Spinal cord (tissue), 10 donors: ENCODE results near the gene DNAH2. TPM values are rescaled to one million over a fixed set of nuclear protein-coding genes. Genes with fewer than 3 reads are reported as not detected.

Experiments used
- DNase-seq, 6 donors: peaks; one replicate each; pipeline versions ENCODE4 v3.0.0 to v3.0.0-alpha.2; 2013 to 2015; ENCODE audit warnings: low spot score in 6 of 6, low read depth in 4 of 6
- H3K27ac ChIP-seq: one replicate; pipeline ENCODE4 v1.5.1; 2013; ENCODE audit warnings: low read depth, low read length, control low read depth
- H3K27me3 ChIP-seq: one replicate; pipeline ENCODE4 v1.6.1; 2013; ENCODE audit warnings: low read length; ENCODE audit not compliant: control insufficient read depth, insufficient read depth
- H3K36me3 ChIP-seq: one replicate; pipeline ENCODE4 v1.6.1; 2013; ENCODE audit warnings: low read length; ENCODE audit not compliant: control insufficient read depth, insufficient read depth
- H3K4me1 ChIP-seq: one replicate; pipeline ENCODE4 v1.6.1; 2013; ENCODE audit warnings: low read length; ENCODE audit not compliant: control insufficient read depth, insufficient read depth
- H3K4me3 ChIP-seq: one replicate; pipeline ENCODE4 v1.5.1; 2013; ENCODE audit warnings: low read depth, low read length, control low read depth
- H3K9me3 ChIP-seq: one replicate; pipeline ENCODE4 v1.6.1; 2013; ENCODE audit warnings: low read length; ENCODE audit not compliant: control insufficient read depth, insufficient read depth
- WGBS: methylation state at CpG from one replicate; pipeline ENCODE4 v1.1.5; 2013; ENCODE audit warnings: missing lambda C conversion rate; ENCODE audit not compliant: insufficient coverage; 5-methylcytosine and 5-hydroxymethylcytosine counted together
- polyA plus RNA-seq, 2 donors: library from polyadenylated mRNA; unstranded; fragments of 120-200 nt; gene quantifications; one replicate each; pipeline ENCODE4 v1.2.1, GENCODE V29; 2013; ENCODE audit not compliant: insufficient read length in 2 of 2
- total RNA-seq, 2 donors: library from RNA; depleted of rRNA in 1 of 2; stranded (reverse); fragments of 120-200 nt in 1 of 2; fragments of >200 nt in 1 of 2; gene quantifications; one replicate each; pipeline versions ENCODE4 v1.2.3 to v1.2.4, GENCODE V29; 2013 to 2014
- donor health status: healthy.

The DNAH2 gene
- total and polyA plus RNA-seq, 4 donors, result 1.3 to 3.2 (median 2.9) TPM

DNA sequence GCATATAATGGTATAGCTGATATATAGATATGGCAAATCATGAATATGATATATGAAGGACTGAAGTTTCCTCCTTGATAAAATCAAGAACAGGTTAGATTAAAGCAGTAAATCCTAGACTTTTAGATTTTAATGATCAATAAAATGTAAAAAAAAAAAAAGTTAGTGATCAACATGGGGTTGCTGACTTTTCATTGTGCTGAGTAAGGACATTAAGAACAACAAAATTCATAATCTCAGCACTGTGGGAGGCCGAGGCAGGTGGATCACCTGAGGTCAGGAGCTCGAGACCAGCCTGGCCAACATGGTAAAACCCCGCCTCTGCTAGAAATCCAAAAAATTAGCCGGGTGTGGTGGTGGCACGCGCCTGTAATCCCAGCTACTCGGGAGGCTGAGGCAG is 160.7 kb downstream of the DNAH2 start:
- DNase-seq, result no peak
- Histone ChIP-seq H3K9me3 (no peaks in the 10 kb centered on the region), H3K4me1 (peaks cover 9% of the 10 kb centered on the region), H3K27me3 (no peaks in the 10 kb centered on the region), H3K4me3 (no peak overlapping the region), H3K36me3 (peaks cover 15% of the 10 kb centered on the region), H3K27ac (no peak overlapping the region)
- WGBS, result 95% methylated on average over 7 of the region's 7 CpGs

- H3K4me3 ChIP-seq, result no peak overlapping the region
- no peaks in the 10 kb centered on the region for H3K27me3 ChIP-seq
- H3K9me3 ChIP-seq, result no peaks in the 10 kb centered on the region
- no peak overlapping the region for H3K27ac ChIP-seq
- H3K36me3 ChIP-seq, result peaks cover 6% of the 10 kb centered on the region
- no CpG with 5 or more reads among the region's 3 CpGs for WGBS
- peak in 2 of 6 donors; percentile 55 to 81 for DNase-seq
- H3K4me1 ChIP-seq, result peaks cover 9% of the 10 kb centered on the region
Measured at GRCh38 chr17:7880076-7880868, 162.7 kb downstream of the DNAH2 start.

- Histone ChIP-seq H3K4me3 (no peak overlapping the region), H3K9me3 (no peaks in the 10 kb centered on the region), H3K27me3 (no peaks in the 10 kb centered on the region), H3K4me1 (peaks cover 20% of the 10 kb centered on the region), H3K27ac (no peak overlapping the region), H3K36me3 (peaks cover 4% of the 10 kb centered on the region)
- DNase-seq, result peak in 2 of 6 donors; percentile 82 to 94
- WGBS, result 28% methylated on average over 7 of the region's 7 CpGs
Measured at GRCh38 chr17:7881276-7882054, 163.9 kb downstream of the DNAH2 start.

DNA sequence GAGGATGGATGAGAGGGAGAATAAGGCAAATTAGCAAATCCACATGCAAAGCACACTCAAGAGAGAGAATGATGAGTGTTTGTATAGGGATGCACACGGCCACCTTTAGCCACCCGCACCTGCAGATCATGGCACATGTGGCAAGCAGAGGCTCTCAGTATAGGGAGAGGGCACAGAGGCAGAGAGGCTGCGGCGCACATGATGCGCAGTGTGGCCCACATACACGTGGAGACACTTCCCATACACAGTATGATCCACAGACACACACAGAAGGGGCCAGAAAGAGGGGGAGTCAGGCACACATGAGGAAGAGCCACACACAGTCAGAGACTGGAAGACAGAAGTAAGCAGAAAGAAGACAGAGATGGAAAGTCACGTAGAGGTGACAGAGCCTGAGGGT is 164.5 kb downstream of the DNAH2 start:
- Histone ChIP-seq H3K4me1 (peaks cover 26% of the 10 kb centered on the region), H3K4me3 (no peak overlapping the region), H3K36me3 (peaks cover 4% of the 10 kb centered on the region), H3K27ac (no peak overlapping the region), H3K9me3 (no peaks in the 10 kb centered on the region), H3K27me3 (no peaks in the 10 kb centered on the region)
- no CpG with 5 or more reads among the region's 7 CpGs for WGBS
- DNase-seq, result peak in 2 of 6 donors; percentile 46 to 57

DNA sequence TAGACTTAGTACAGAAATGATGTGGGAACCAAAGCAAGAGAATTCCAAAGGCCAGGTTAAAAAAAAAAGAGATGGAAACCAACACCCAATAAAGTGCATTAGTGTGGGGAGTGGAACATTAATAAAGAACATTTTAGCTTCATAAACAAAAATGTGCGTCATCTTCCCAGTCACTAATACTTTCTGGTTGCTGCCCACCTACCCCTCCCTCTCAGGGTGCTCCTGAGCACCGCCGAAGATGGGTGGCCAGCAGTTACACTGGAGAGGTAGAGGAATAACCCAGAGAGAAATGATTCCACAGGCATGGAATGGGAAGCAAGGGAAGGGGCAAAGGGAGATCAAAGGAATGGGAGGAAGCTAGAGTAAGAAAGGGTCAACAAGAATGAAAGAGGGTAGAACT is 165.1 kb downstream of the DNAH2 start:
- no peak overlapping the region for H3K4me3 ChIP-seq
- no peak overlapping the region for H3K27ac ChIP-seq
- no peaks in the 10 kb centered on the region for H3K27me3 ChIP-seq

More for the DNA sequence above, 165.1 kb downstream of the DNAH2 start:
- H3K4me1 ChIP-seq, result peaks cover 31% of the 10 kb centered on the region
- peaks cover 4% of the 10 kb centered on the region for H3K36me3 ChIP-seq
- peak in 1 of 6 donors; percentile 8 for DNase-seq
- no CpG with 5 or more reads among the region's 3 CpGs for WGBS
- H3K9me3 ChIP-seq, result no peaks in the 10 kb centered on the region

Other genes with a start within 250 kb of the DNAH2 start
- gene ZBTB4, start 238.1 kb upstream of the DNAH2 start, total RNA-seq, result 10 to 100 TPM; 19.8 to 32.6 TPM
- 10 to 100 TPM; 59.6 to 60.6 TPM for gene ZBTB4, start 238.1 kb upstream of the DNAH2 start, polyA plus RNA-seq
- gene SLC35G6, start 236.3 kb upstream of the DNAH2 start, total RNA-seq, result not detected
- gene SLC35G6, start 236.3 kb upstream of the DNAH2 start, polyA plus RNA-seq, result 1 to 10 TPM in 1 of 2 donors, under 1 TPM in 1; 0.40 to 1.4 TPM
- 10 to 100 TPM; 50.3 to 61.9 TPM for gene POLR2A, start 233.4 kb upstream of the DNAH2 start, total RNA-seq
- 10 to 100 TPM; 90.9 to 92.7 TPM for gene POLR2A, start 233.4 kb upstream of the DNAH2 start, polyA plus RNA-seq
- gene TNFSF12, start 168.7 kb upstream of the DNAH2 start, total RNA-seq, result 10 to 100 TPM in 1 of 2 donors, 1 to 10 TPM in 1; 5.6 to 15.5 TPM
- 10 to 100 TPM; 23.5 to 31.4 TPM for gene TNFSF12, start 168.7 kb upstream of the DNAH2 start, polyA plus RNA-seq
- gene TNFSF13, start 159.0 kb upstream of the DNAH2 start, total RNA-seq, result 1 to 10 TPM; 1.8 to 4.9 TPM
- 1 to 10 TPM; 4.2 to 4.5 TPM for gene TNFSF13, start 159.0 kb upstream of the DNAH2 start, polyA plus RNA-seq
- 10 to 100 TPM; 50.1 to 71.5 TPM for gene SENP3, start 155.8 kb upstream of the DNAH2 start, total RNA-seq
- gene SENP3, start 155.8 kb upstream of the DNAH2 start, polyA plus RNA-seq, result 10 to 100 TPM; 64.2 TPM
- gene CD68, start 138.1 kb upstream of the DNAH2 start, total RNA-seq, result 10 to 100 TPM; 13.3 to 44.6 TPM
- gene CD68, start 138.1 kb upstream of the DNAH2 start, polyA plus RNA-seq, result 10 to 100 TPM; 48.9 to 52.1 TPM
- gene MPDU1, start 133.9 kb upstream of the DNAH2 start, total RNA-seq, result 10 to 100 TPM; 41.2 to 77.3 TPM
- gene MPDU1, start 133.9 kb upstream of the DNAH2 start, polyA plus RNA-seq, result 10 to 100 TPM; 92.6 to 96.7 TPM
- gene SOX15, start 127.7 kb upstream of the DNAH2 start, total RNA-seq, result 1 to 10 TPM; 1.2 to 6.8 TPM
- 10 to 100 TPM; 15.2 to 17.2 TPM for gene SOX15, start 127.7 kb upstream of the DNAH2 start, polyA plus RNA-seq
- 10 to 100 TPM; 35.4 to 59.3 TPM for gene FXR2, start 102.8 kb upstream of the DNAH2 start, total RNA-seq
- gene FXR2, start 102.8 kb upstream of the DNAH2 start, polyA plus RNA-seq, result 10 to 100 TPM; 54.1 to 66.8 TPM
- 100 to 1,000 TPM in 1 of 2 donors, 10 to 100 TPM in 1; 33.5 to 124 TPM for gene SAT2, start 89.9 kb upstream of the DNAH2 start, total RNA-seq
- gene SAT2, start 89.9 kb upstream of the DNAH2 start, polyA plus RNA-seq, result 100 to 1,000 TPM in 1 of 2 donors, 10 to 100 TPM in 1; 97.8 to 108 TPM
- 1 to 10 TPM in 1 of 2 donors, under 1 TPM in 1; 0.20 to 1.5 TPM for gene SHBG, start 87.6 kb upstream of the DNAH2 start, total RNA-seq
- gene SHBG, start 87.6 kb upstream of the DNAH2 start, polyA plus RNA-seq, result 1 to 10 TPM; 1.0 to 2.7 TPM
- 10 to 100 TPM; 29.1 to 46.7 TPM for gene ATP1B2, start 66.8 kb upstream of the DNAH2 start, total RNA-seq
- gene ATP1B2, start 66.8 kb upstream of the DNAH2 start, polyA plus RNA-seq, result 100 to 1,000 TPM; 301 to 332 TPM
- 10 to 100 TPM; 12.1 to 17.2 TPM for gene TP53, start 30.3 kb upstream of the DNAH2 start, total RNA-seq
- gene TP53, start 30.3 kb upstream of the DNAH2 start, polyA plus RNA-seq, result 10 to 100 TPM; 32.3 to 36.8 TPM
- gene WRAP53, start 29.3 kb upstream of the DNAH2 start, total RNA-seq, result 10 to 100 TPM in 1 of 2 donors, 1 to 10 TPM in 1; 4.9 to 13.4 TPM
- 10 to 100 TPM; 17.7 to 17.9 TPM for gene WRAP53, start 29.3 kb upstream of the DNAH2 start, polyA plus RNA-seq
- 10 to 100 TPM; 18.7 to 39.9 TPM for gene EFNB3, start 12.5 kb upstream of the DNAH2 start, total RNA-seq
- gene EFNB3, start 12.5 kb upstream of the DNAH2 start, polyA plus RNA-seq, result 100 to 1,000 TPM; 205 to 243 TPM
- gene KDM6B, start 116.5 kb downstream of the DNAH2 start, total RNA-seq, result 10 to 100 TPM in 1 of 2 donors, 1 to 10 TPM in 1; 9.6 to 11.2 TPM
- 10 to 100 TPM; 29.8 to 34.0 TPM for gene KDM6B, start 116.5 kb downstream of the DNAH2 start, polyA plus RNA-seq
- gene TMEM88, start 137.3 kb downstream of the DNAH2 start, total RNA-seq, result 10 to 100 TPM in 1 of 2 donors, 1 to 10 TPM in 1; 2.7 to 27.6 TPM
- gene TMEM88, start 137.3 kb downstream of the DNAH2 start, polyA plus RNA-seq, result 10 to 100 TPM; 12.1 to 15.0 TPM
- gene NAA38, start 139.8 kb downstream of the DNAH2 start, total RNA-seq, result 100 to 1,000 TPM in 1 of 2 donors, 10 to 100 TPM in 1; 46.4 to 167 TPM
- gene NAA38, start 139.8 kb downstream of the DNAH2 start, polyA plus RNA-seq, result 100 to 1,000 TPM; 103 to 105 TPM
- 10 to 100 TPM in 1 of 2 donors, 1 to 10 TPM in 1; 8.2 to 21.9 TPM for gene CYB5D1, start 140.3 kb downstream of the DNAH2 start, total RNA-seq
- 10 to 100 TPM; 20.1 to 21.0 TPM for gene CYB5D1, start 140.3 kb downstream of the DNAH2 start, polyA plus RNA-seq
- gene CHD3, start 171.0 kb downstream of the DNAH2 start, total RNA-seq, result 100 to 1,000 TPM in 1 of 2 donors, 10 to 100 TPM in 1; 87.0 to 100 TPM
- 100 to 1,000 TPM; 154 to 188 TPM for gene CHD3, start 171.0 kb downstream of the DNAH2 start, polyA plus RNA-seq
- gene RNF227, start 198.5 kb downstream of the DNAH2 start, total RNA-seq, result 1 to 10 TPM; 3.8 to 4.7 TPM
- 1 to 10 TPM; 6.0 to 6.7 TPM for gene RNF227, start 198.5 kb downstream of the DNAH2 start, polyA plus RNA-seq
- gene KCNAB3, start 212.1 kb downstream of the DNAH2 start, total RNA-seq, result 1 to 10 TPM; 3.2 to 4.8 TPM
- gene KCNAB3, start 212.1 kb downstream of the DNAH2 start, polyA plus RNA-seq, result 10 to 100 TPM; 25.9 to 33.6 TPM
- gene TRAPPC1, start 214.2 kb downstream of the DNAH2 start, total RNA-seq, result 10 to 100 TPM; 21.5 to 31.5 TPM
- 100 to 1,000 TPM; 170 to 177 TPM for gene TRAPPC1, start 214.2 kb downstream of the DNAH2 start, polyA plus RNA-seq
- gene CNTROB, start 214.5 kb downstream of the DNAH2 start, total RNA-seq, result 10 to 100 TPM; 14.4 to 25.9 TPM
- 10 to 100 TPM; 45.1 to 59.5 TPM for gene CNTROB, start 214.5 kb downstream of the DNAH2 start, polyA plus RNA-seq